Stimulated activated CD8-positive, alpha-beta memory T cell treated with anti-CD3 and anti-CD28 coated beads, Interleukin-7, amount 100 ng/mL, for 4 hours (primary cell): ENCODE data around the gene MSI1.
A peak's percentile ranks its signal among the peaks of the same experiment; 100 is the strongest.
"Not testable (repeated sequence)": the region's sequence is repeated elsewhere in the genome, so short reads cannot be mapped to it uniquely, and the experiment has no call there.

ENCODE experiments used
- DNase-seq, 2 donors: peaks; one replicate each; pipeline ENCODE4 v3.0.0-alpha.2; 2020; ENCODE audit warnings: low read depth in 2 of 2

The MSI1 gene

DNA sequence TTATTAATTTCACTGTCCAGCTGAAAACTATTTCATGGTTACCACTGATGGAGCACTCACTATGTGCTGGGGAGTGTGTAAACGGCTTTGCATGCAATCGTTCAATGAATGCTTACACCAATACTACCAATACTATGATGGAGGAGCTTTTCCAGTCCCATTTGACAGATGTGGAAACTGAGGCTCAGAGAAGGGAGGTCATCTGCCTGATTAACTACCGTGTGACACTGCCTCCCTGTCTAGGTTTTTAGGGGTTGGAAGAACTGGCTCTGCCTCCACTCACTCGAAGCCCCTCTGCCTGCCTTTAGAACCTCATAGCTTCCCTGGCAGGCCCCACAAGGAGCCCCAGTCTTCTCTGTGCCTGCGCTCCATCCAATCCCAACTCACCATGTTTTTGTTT is 11.9 kb downstream of the MSI1 start:
- no peak for DNase-seq

DNA sequence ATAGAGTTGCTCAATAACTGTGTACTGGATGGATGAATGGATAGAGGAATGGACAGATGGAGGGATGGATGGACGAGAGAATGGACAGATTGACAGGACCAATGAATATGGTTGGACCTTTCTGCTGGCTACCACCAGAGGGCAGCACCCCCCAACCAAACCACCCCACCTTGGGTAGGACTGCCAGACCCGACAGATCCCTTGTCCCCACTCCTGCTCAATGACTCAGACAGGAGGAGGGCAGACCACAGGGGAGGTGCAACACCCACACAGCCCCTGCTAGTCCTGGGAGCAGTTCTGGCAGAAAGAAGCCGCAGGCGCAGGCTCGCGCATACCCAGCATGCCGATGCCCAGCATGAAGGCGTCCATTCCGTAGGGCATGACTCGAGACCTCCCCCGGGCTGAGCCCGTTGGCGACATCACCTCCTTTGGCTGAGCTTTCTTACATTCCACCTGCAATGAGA is 12.4 kb downstream of the MSI1 start:
- DNase-seq = peak; percentile 64 to 68

DNA sequence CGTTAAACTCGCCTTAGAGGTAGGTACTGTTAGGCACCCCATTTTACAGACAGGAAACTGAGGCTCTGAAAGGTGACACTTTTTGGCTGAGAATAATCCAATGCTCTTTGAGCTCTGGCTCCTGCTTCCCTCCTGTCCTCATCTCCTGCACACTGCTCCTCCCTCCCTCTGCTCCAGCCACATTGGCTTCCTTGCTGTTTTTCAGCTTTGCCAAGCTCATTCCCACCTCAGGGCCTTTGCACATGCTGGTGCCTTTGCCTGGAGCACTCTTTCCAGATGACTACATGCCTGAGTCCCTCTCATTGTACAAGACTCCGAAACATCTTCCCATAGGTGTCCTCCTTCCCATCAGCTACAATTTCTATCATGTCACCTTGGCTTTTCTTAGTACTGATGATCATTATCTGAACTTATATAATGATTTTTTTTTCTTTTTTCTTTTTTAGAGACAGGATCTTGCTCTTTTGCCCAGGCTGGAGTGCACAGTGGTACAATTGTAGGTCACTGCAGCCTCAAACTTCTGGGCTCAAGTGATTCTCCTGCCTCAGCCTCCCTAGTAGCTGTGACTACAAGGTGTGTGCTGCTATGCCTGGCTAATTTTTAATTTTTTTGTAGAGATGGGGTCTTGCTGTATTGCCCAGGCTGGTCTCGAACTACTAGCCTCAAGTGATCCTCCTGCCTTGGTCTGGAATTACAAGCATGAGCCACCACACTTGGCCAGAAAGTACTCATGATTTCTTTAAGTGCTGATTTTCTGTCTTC is 15.2 kb downstream of the MSI1 start:
- no peak for DNase-seq

DNA sequence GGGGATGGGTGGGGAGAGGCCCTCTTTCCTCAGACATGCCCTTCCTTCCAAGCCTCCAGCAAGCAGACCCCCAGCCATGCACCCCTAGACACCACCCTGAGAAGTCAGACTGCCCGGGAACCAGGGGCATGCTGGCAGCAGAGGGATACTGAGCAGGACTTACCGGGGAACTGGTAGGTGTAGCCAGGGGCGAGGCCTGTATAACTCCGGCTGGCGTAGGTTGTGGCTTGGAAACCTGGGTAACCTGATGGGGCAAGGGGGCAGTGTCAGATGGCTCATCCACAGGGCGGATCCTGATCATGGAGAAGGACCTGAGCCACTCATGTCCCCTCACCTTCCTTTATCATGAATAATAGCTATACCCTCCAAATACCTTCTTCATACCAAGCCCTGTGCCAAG is 15.8 kb downstream of the MSI1 start:
- DNase-seq = no peak

DNA sequence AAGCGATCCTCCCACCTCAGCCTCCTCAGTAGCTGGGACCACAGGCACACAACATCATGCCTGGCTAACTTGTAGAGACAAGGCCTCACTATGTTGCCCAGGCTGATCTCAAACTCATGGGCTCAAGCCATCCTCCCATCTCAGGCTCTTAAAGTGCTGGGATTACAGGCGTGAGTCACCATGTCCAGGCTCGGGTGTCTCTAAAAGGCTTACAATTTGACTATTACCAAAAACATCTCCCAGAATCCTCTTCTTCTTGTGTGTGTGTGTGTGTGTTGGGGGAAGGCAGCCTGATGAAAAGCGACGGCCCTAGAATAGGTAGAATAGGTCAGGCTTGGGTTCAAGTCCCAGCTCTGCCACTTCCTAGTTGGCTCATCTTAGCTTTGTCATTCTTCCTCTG is 16.8 kb downstream of the MSI1 start:
- DNase-seq = no peak

DNA sequence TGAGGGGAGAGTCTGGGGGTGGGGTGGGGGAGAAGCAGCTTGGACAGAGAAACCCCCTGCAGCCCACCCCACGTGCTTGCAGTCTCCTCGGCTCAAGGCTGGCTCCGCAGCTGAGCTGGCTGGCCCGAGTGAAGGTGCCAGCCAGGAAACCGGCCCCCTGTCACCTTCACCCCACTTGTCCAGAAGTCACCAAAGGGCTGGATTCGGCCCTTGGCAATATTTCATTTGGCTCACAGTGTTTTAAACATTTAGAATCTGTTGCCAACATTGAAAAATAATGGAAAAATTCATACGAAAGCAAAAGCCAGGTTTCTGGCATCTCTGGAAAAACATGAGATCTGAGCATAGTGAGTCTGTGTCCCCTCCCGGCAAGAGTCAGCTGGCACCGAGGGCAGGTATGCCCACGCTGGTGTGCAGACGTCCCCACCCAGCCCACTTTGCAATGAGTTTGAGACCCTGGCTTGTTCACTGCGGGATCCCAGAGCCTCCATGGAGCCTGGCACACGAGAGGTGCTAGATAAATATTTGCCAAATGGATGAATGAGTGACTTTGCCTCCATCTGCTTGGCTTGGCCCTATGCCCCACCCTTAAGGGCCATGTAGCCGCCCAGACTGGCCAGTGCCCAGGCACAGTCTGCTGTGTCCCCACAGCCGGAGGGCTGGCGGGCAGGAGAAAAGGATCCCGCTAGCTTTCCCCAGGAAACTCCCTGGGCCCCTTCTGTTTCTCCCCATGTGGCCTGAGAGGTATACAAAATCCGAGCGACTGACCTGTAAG is 18.2 kb downstream of the MSI1 start:
- no peak for DNase-seq

DNA sequence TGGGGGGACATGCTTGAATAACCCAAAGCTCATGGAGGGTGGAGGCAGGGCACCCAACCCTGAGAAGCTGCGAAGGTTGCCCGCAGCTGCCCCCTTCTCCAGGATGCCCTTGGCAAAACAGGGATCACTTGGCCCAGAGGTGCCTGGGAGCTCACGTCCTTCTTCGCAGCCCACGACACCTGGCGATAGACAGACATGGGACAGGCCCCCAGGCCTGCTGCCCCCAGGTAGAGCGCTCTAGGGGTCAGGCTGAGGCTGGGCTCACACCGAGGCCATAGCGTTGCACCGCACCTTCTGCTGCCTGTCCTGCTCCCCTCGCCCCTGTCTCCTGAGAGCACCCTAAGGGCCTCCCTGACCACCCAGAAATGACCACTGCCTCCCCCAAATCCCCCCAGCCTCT is 21.2 kb downstream of the MSI1 start:
- no peak for DNase-seq

DNA sequence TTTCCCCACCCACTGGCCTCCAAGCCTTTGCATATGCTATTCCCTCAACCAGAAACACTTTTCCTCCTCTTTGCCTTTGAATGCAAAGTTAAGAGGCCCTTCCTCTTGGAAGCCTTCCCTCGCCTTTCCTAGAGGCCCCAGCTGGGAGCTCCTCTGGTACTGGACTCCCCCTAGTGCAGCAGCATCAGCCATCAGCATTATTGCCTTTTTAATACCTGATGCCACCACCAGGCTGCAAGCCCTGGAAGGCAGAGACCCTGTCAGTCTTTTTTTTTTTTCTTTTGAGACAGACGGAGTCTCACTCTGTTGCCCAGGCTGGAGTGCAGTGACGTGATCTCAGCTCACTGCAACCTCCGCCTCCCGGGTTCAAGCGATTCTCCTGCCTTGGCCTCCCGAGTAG is 22.3 kb downstream of the MSI1 start:
- DNase-seq = no peak

DNA sequence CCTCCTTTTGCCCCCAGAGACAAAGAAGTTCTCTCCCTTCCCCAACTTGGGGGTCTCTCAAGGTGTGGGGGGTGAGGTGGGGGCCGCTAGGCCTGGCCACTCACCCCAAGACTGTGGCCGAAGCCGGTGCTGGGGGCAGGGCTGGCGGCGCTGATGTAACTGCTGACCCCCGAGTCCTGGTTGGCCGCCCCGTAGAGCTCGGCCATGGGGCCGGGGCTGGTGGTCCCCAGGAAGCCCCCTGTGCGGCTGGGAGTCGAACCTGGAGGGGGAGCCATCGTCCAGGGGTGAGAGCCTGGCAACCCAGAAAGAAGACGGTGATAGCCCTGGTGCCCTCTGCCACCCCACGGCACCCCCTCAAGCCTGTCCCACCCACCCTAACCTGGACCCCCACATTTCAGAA is 22.9 kb downstream of the MSI1 start:
- no peak for DNase-seq

DNA sequence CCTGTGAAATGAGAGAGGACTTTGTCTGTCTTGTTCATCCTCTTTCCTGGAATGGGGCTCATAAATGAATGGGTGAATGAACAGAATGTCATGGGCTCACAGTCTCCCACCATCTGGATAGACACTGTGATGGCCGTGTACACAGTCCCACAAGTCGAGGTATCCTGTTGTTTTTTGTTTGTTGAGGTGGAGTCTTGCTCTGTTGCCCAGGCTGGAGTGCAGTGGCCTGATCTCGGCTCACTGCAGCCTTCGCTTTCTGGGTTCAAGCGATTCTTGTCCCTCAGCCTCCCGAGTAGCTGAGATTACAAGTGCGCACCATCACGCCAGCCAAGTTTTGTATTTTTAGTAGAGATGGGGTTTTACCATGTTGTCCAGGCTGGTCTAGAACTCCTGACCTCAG is 25.3 kb downstream of the MSI1 start:
- DNase-seq = no peak

DNA sequence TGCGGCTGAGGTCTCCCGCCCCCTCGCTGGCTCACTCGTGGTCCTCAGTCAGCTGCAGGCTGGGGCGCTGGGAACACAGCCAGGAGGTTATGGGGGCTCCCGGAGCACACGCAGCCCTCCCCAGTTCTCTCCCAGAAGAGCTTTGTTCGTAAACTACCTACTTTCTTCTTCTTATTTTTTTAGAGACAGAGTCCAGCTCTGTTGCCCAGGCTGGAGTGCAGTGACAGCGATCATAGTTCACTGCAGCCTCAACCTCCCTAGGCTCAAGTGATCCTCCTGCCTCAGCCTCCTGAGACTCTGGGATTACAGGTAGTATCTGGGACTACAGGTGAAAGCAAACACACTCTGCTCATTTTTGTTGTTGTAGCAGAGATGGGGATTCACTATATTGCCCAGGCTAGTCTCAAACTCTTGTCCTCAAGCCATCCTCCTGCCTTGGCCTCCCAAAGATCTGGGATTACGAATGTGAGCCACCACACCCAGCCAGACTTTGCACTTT is 25.9 kb downstream of the MSI1 start:
- DNase-seq = no peak

DNA sequence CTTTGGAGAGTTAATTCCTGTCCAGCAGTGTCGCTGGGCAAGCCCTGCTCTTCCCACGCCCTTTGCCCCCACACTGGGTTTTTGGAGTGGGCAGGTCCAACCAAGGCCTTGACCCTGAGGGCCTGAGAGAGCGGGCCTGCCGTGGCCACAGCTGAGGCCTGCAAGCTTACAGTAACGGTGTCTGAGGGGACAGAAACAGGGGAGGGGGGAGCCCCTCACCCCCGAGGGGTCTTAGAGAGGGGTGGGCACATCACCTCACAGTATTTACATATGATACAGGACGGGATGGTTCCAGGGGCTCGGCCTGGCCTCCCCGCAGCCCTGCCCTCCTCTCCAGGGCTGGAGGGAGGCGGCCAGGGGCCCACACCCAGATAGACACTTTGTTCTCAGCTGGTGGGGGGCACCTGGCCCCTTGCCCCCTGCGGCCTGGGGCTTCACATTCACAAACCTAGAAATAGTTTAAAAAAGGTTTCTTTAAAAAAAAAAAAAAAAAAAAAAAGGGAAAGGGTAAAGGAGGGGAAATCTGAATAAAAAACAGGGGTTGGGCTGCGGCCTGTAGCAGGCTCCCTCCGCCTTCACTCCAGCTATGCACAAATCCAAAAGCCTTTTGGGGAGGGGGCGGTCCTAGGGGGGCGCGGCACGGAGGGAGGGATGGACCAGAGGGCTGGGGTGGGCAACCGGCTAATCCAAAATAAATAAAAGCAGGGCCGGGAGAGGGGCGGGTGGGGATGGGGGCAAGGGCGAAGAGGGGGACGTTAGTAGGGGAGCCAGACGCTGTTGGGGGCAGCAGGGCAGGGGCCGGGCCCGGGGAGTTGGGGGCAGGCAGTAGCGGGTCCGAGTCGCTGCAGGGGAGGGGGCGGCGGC is 26.6 kb downstream of the MSI1 start:
- DNase-seq = no peak

DNA sequence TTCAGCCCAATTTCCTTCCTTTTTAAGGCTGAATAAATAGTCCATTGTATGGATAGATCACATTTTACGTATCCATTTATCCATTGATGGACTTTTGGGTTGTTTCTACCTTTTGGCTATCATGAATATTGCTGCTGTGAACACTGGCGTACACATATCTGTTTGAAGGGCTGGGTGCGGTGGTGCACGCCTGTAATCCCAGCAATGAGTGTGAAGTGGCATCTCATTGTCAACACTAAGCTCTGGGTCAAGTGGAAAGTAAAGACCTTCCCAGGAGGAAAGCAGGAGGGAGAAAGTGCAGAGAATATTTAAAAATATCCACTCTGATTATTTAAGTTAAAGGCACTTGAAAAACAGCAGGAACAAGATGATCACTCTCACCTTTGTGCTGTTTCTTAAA is 29.7 kb downstream of the MSI1 start:
- DNase-seq = no peak

DNA sequence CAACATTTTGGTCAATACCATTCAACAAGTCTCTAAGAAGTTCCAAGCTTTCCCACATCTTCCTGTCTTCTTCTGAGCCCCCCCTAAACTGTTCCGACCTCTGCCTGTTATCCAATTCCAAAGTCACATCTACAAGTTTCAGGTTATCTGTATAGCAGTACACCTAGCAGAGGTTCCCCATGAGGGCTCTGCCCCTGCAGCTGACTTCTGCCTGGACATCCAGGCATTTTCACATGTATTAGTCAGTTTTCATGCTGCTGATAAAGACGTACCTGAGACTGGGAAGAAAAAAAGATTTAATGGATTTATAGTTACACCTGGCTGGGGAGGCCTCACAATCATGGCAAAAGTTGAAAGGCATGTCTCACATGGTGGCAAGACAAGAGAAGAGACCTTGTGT is 31.2 kb downstream of the MSI1 start:
- DNase-seq = no peak

DNA sequence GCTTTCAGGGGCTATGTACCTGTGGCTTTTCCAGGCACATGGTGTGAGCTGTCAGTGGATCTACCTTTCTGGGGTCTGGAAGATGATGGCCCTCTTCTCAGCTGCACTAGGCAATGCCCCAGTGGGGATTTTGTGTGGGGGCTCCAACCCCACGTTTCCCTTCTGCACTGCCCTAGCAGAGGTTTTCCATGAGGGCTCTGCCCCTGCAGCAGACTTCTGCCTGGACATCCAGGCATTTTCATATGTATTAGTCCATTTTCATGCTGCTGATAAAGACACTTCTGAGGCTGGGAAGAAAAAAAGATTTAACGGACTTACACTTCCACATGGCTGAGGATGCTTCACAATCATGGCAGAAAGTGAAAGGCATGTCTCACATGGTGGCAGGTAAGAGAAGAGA is 32.6 kb downstream of the MSI1 start:
- DNase-seq = not testable (repeated sequence)

DNA sequence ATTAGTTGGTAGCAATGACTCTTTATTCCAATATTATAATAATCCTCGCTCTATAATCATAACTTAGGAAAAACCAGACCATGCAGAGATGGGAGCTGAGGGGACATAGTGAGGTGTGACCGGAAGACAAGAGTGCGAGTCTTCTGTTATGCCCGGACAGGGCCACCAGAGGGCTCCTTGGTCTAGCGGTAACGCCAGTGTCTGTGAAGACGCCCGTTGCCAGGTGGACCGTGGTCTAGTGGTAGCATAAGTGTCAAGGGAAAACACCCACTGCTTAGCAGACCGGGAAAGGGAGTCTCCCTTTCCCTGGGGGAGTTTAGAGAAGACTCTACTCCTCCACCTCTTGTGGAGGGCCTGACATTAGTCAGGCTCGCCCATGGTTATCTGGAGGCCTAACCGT is 33.5 kb downstream of the MSI1 start:
- not testable (repeated sequence) for DNase-seq

DNA sequence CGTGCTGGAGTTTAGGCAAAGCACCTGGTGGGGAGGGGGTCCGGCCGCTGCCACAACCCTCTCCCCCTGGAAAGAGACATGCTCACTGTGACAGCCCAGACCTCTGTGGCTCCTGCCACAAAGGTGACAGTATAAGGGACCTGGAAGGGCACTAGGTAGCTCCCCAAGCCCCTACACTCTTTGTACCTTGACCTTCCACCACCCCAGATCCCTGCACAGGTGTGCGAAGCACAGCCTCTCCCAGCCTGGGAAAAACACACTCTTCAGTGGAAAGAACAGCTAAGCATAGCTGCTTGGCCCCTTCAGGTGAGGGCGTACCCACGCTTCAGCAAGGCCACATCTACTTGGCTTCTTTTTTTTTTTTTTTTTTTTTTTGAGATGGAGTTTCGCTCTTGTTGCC is 36.4 kb downstream of the MSI1 start:
- DNase-seq = no peak

DNA sequence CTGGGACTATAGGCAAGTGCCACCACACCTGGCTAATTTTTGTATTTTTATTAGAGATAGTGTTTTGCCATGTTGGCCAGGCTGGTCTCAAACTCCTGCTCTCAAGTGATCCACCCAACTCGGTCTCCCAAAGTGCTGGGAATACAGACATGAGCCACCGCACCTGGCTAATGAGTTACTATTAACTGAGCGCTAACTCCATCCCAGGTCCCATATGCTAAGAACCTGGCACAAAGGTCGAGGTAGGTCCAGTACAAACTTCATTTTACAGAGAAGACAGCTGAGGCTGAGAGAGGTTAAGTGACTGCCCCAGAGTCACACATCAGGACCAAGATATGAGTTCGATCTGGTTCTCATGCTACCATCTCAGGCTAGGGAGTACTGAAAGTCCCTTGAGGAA is 36.9 kb downstream of the MSI1 start:
- no peak for DNase-seq

DNA sequence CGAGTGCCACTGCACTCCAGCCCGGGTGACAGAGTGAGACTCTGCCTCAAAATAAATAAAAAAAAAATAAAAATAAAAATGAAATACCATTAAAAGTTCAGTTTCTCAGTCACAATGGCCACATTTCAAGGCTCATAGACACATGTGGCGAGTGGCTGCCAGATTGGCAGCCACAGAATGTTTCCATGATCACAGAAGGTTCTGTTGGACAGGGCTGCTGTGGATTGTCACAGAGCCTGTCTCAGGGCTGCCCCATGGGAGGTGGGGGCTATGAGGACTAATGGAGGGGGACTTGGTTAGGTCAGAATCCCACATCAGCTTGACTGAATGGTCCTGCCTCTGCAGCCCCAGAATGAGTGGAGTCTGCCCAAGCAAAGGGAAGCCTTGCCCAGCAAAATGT is 37.6 kb downstream of the MSI1 start:
- DNase-seq = no peak

DNA sequence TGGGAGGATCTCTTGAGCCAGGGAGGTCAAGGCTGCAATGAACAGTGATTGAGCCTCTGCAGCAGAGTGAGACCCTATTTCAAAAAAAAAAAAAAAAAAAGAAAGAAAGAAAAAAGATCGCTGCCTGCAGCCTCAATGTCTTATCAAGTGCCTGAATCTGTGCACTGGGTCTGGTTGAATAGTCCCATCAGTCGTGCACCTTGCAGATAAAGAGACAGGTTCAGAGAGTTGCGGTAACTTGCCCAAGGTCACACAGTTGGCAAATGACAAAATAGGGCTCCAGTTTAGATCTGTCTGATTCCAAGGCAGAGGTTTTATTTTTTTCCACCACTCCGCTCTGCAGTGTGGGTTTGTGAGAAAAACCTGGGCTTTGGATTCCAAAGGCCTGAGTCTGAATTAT is 40.7 kb downstream of the MSI1 start:
- DNase-seq = no peak

DNA sequence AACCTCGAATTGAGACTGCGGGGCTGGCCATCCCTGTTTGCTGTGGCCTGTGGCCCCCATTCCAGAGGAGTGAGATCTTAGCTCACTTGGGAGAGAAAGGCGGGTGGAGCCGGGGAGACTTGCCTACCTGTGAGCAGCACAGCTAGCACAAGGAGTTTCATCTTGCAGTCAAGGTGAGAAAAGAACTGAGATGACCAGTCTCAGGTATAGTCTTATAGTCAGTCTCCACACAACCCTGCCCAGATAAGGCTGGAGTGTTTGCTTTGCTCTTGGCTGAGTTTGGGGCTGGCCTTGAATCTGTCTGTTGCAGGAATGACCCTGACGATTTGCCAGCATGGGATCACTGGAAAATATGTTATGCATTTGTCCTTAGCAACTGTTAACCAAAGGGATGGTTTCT is 41.4 kb downstream of the MSI1 start, which contains the start of gene PLA2G1B:
TSS of gene PLA2G1B (minus strand) at position 187 of the 400 bp plus-strand sequence. CDS start at position 161, 26 bp downstream.
- DNase-seq = no peak

DNA sequence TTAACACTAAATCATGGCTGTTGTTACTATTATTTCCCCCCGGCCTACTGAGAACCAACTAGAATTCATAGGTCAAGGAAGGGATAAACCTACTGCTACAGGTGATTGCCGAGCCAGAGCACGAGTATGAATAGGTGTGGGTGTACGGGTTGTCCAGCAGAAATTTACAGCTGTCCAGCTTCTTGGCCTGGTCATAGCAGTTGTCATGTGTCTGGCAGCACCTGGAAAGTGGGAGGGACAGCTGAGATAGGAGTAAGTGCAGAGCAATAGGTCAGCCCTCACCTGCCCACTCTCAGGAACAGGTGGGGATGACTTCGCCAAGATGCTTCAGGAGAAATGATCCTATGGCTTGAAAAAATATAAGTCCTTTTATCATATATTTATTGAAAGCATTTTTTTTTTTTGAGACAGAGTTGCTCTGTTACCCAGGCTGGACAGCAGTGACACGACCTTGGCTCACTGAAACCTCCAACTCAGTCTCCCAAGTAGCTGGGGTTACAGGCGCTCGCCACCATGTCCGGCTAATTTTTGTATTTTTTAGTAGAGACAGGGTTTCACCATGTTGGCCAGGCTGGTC is 44.0 kb downstream of the MSI1 start:
- no peak for DNase-seq
